HL-60 (cell line): ENCODE measurements around the gene AHRR.

Source experiments
- DNase-seq, 2 experiments: peaks; one replicate each; pipeline ENCODE4 v3.0.0-alpha.2; 2010 to 2020; ENCODE audit warnings: low read depth in 1 of 2, low spot score in 1 of 2
- H3K27ac ChIP-seq: fragments of 250-450 bp; sonication (Bioruptor Pico); replicated peaks from 2 replicates; pipeline ENCODE4 v1.5.1; 2020; ENCODE audit warnings: mild to moderate bottlenecking, moderate library complexity
- H3K27me3 ChIP-seq: fragments of 250-450 bp; sonication (Bioruptor Pico); 2 replicates; pipeline ENCODE4 v1.5.1; 2021; ENCODE audit warnings: mild to moderate bottlenecking, moderate library complexity; ENCODE audit not compliant: insufficient read depth, poor library complexity, severe bottlenecking
- H3K4me3 ChIP-seq: replicated peaks from 2 replicates; pipeline ENCODE4 v1.5.1; 2011; ENCODE audit warnings: mild to moderate bottlenecking, control low read depth, low read length; ENCODE audit not compliant: insufficient read depth
- CTCF ChIP-seq: IDR thresholded peaks from one replicate; pipeline ENCODE4 v1.5.1; 2011; ENCODE audit warnings: low read length, control low read depth, inconsistent platforms; ENCODE audit not compliant: insufficient read depth
- GABPA ChIP-seq: IDR thresholded peaks from 2 replicates; pipeline ENCODE4 v1.6.1; 2012; ENCODE audit warnings: low read depth
- POLR2AphosphoS5 ChIP-seq: IDR thresholded peaks from 2 replicates; pipeline ENCODE4 v1.6.1; 2012; ENCODE audit warnings: low read depth
- REST ChIP-seq: IDR thresholded peaks from 2 replicates; pipeline ENCODE4 v1.6.1; 2012; ENCODE audit warnings: low read depth; ENCODE audit not compliant: insufficient replicate concordance
- SPI1 ChIP-seq: IDR thresholded peaks from 2 replicates; pipeline ENCODE4 v1.6.1; 2012; ENCODE audit warnings: low read depth, mild to moderate bottlenecking, borderline replicate concordance

Gene AHRR

GRCh38 chr5:345404-346195 lies 24.1 kb downstream of the AHRR start:
- TF ChIP-seq REST (no peak), GABPA (no peak), POLR2AphosphoS5 (no peak), SPI1 (no peak), CTCF (no peak)
- Histone ChIP-seq H3K27me3 (no peaks in the 10 kb centered on the region), H3K4me3 (peak overlapping the region; percentile 44; the same call in 1 of the 2 replicates), H3K27ac (no peak overlapping the region)
- no peak for DNase-seq

DNA sequence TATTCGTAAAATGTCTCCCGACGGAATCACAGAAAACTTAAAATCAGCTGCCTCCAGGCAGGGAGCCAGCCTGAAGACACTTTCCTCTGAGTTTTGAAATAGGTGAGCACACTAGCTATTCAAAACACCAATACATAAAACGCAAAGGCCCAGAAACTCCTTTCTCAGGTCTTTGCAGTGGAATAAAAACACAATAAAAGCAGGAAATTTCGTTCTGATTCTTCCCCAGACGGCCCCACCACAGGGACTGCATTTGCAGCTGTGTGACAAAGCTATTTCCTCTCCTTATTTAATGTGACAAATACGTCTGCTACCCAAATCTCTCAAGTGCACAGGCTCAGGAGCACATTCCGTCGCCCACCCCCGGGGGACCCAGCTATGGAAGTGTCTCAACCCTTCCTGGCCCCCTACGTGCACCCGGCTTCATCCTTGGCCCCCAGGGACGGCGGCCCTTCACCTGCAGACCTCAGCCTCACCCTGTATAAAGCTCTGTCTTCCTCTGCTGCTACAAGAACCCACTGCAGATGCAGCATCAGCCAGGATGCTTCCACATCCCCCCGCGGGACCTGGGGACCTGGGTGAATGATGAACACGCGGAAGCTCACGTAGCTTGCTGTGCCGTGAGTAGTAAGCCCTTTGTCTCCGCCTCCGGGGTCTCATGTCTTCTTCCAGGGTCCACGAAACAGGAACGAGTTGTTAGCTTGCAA lies 24.9 kb downstream of the AHRR start:
- Histone ChIP-seq H3K27ac (no peak overlapping the region), H3K4me3 (no peak overlapping the region), H3K27me3 (no peaks in the 10 kb centered on the region)
- TF ChIP-seq REST (no peak), SPI1 (no peak), POLR2AphosphoS5 (no peak)
- no peak for DNase-seq

GRCh38 chr5:347712-348284 lies 26.3 kb downstream of the AHRR start:
- TF ChIP-seq POLR2AphosphoS5 (no peak; the same call in 1 of the 2 replicates), CTCF (no peak), REST (no peak), GABPA (no peak), SPI1 (no peak)
- Histone ChIP-seq H3K4me3 (no peak overlapping the region), H3K27ac (no peak overlapping the region), H3K27me3 (no peaks in the 10 kb centered on the region)
- DNase-seq, result no peak
